ENCODE measurements around the gene HES4.
"Not testable (repeated sequence)": the region's sequence is repeated elsewhere in the genome, so short reads cannot be mapped to it uniquely, and the experiment has no call there.

The HES4 gene

GRCh38 chr1:978835-979743 is 20.8 kb downstream of the HES4 start:
- no peak for DNase-seq (ENCODE audit: low read depth)

- no peak for DNase-seq (ENCODE audit: low read depth)
Observed at GRCh38 chr1:978069-978834, 21.6 kb downstream of the HES4 start.

- DNase-seq (ENCODE audit: low read depth): not testable (repeated sequence)
Observed at GRCh38 chr1:976791-977190, 23.1 kb downstream of the HES4 start.

DNA sequence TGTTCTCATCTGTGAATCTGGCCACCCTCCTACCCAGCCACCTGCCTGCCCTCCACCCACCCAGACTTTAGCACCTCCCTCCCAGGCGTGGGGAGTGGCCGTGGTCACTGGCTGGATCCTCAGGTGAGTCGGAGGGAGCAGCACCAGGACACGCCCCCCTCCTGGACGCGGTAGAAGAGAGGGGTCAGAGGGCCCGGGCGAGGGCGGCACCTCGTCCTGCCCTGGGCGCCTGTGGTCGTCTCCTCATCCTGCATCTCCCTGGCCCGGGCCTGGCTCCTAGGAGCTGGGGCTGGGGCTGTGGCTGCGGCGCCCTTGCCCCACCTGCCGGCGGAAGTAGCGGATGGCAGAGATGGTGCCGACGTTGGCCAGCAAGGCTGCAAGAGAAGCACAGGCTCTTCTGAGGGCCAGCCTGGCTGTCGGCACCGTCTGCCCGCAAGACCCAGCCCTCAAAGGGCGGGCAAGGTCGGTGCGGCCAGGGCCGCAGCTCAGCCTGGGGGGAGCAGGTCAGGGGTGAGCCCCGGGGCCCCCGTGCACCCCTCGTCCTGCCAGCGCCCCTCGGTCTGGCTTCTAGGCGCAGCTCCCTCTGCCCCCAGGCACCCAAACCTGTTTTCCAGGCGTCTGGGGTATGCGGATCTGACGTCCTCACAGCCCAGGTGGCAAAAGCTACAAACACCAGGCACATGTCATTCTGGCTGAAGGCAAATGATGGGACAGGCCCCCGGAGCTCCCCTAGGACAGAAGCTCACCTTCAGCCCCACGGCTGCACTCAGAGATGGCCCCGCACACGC is 23.8 kb downstream of the HES4 start:
- DNase-seq (ENCODE audit: low read depth): no peak

DNA sequence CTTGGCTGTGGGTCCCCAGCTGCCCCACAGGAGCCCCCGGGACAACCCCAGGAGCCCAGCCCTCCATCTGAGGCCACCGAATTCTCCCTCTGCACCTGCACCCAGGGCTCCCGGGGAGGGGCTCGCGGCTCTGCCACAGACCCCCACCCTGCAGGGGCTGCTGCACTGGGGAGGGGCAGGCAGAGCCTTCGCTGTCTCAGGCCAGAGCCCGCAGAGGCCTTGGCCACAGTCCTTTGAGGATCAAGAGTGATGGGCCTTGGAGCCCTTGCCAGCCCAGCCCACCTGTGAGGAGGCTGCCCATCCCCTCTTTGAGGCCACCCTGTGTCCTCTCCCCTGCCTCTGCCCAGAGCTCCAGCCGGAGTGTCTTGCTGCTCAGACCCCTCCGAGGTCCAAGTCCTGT is 24.5 kb downstream of the HES4 start:
- DNase-seq (ENCODE audit: low read depth): no peak

DNA sequence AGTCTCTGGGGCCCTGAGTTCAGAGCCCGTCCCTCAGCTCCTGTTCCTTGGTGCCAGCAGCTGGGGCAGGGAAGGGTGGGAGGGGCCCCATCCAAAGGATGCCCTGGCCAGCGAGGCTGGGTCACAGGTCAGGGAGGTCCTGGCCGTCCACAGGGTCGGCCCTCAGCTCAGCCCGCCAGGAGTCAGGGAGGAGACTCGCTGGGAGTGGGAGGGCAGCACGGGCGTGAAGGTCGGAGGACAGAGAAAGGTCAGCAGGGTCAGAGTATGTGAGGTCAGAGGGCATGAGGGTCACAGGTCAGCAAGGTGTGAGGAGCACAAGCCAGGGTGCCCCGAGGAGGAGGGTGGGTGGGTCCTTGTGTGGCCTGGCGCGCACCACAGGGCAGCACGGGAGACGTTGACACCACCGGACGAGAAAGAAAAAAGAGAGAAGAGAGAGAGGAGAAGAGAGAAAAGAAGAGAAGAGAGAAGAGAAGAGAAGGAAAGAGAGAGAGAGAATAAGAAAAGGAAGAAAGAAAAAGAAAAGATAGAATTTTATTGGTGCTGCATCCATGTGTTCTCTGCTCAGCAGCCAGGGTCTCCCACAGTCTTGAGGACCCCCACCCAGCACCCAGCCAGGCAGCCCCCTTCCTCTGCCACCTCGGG is 25.1 kb downstream of the HES4 start:
- no peak for DNase-seq (ENCODE audit: low read depth)

GRCh38 chr1:974293-974640 is 25.6 kb downstream of the HES4 start:
- no peak for DNase-seq (ENCODE audit: low read depth)

GRCh38 chr1:973459-974292 is 26.2 kb downstream of the HES4 start:
- DNase-seq (ENCODE audit: low read depth): no peak

GRCh38 chr1:972726-973458 is 27.0 kb downstream of the HES4 start:
- no peak for DNase-seq (ENCODE audit: low read depth)

DNA sequence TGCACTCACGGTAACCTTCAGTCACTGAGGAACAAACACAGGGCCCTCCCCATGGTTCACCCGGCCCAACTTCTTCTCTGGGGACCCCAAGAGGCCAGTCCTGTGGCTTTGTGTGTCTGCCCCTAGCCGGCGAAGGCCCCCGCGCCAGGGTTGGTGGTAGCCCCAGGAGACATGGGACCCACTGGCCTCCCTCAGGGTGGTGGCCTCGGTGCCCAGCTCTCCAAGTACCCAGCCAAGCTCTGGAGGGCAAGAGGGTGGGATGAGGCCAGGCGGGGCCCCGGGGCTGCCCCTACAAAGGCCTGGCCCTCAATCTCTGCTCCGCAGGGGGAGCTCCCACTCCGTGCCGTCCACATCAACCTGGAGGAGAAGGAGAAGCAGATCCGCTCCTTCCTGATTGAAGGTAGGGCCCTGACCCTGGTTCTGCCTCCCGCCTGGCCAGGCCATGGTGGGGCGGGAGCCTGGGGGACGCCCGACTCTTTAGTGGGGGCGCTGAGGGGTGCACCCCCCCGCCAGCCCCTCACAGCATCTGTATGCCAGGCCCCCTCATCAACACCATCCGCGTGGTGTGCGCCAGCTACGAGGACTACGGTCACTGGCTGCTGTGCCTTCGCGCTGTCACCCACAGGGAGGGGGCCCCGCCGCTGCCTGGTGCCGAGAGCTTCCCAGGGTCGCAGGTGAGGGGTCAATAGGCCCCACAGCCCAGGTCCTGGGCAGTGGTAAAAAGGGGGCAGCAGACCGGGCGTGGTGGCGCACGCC is 28.0 kb downstream of the HES4 start:
- no peak for DNase-seq (ENCODE audit: low read depth)

DNA sequence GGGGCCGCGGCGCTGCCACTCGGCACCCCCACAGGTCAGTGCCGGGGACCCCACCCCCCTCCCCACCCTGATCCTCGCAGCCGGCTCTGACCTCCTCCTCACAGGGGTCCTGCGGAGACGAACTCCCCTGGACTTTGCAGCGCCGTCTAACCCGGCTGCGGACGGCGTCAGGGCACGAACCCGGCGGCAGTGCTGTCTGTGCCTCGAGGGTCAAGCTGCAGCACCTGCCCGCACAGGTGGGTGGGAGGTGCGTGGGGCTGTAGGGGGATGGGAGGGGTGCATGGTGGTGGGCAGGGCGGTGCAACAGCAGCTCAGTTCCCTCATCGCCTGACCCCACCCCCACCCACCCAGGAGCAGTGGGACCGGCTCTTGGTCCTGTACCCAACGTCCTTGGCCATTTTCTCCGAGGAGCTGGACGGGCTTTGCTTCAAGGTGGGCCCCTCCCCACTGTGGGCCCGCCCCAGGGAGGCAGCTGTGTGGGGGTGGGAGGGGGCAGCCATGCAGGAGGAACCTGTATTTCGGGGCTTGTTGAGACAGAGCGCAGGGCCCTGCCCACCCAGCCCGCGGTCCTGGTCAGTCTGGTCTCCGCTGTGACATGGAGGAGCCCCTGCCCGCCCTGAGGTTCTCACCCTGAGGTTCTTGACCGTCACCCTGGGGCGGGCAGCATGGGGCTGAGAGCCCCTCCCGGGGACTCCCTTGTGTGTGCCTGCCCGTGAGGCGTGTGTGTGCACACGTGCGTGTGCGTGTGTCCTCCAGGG is 28.7 kb downstream of the HES4 start:
- no peak for DNase-seq (ENCODE audit: low read depth)

DNA sequence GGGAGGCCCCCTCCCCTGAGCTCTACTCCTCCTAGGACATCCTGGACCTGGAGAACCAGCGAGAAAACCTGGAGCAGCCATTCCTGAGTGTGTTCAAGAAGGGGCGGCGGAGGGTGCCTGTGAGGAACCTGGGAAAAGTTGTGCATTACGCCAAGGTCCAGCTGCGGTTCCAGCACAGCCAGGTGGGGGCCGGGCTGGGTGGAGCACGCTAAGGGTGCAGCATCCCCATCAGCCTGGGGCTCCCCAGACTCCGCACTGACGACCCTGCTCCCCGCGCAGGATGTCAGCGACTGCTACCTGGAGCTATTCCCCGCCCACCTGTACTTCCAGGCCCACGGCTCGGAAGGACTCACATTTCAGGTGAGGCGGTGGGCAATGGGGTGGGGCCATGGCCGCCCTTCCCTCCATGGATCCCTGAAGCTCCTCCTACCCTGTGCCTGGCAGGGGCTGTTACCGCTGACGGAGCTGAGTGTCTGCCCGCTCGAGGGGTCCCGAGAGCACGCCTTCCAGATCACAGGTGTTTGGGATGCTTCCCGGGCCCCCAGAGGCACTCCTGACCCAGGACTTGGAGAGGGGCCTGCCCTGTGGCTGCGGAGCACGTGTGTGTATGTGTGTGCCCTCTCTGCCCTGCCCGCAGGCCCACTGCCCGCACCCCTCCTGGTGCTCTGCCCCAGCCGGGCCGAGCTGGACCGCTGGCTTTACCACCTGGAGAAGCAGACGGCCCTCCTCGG is 29.5 kb downstream of the HES4 start:
- DNase-seq (ENCODE audit: low read depth): no peak

DNA sequence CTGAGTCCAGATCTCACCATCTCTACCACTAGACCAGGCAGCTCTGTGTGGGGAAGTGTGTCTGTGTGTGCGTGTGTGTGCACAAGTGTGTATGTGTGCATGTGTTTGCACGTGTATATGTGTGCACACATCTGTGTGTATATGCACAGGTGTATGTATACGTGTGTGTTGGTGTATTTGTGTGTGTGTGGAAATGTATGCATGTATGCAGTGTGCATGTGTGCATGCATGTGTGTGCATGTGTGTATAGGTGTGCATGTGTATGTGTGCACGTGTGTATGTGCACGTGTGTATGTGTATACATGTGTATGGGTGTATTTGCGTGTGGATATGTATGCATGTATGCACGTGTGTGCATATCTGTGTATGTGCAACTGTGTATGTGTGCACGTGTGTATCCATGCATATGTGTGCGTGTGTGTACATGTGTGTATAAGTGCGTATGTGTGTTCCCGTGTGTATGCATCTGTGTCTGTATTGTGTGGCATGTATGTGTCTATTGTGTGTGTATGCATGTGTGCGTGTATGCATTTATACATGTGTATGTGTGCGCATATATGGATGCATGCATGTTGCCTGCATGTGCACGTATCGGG is 30.5 kb downstream of the HES4 start:
- DNase-seq (ENCODE audit: low read depth): no peak

DNA sequence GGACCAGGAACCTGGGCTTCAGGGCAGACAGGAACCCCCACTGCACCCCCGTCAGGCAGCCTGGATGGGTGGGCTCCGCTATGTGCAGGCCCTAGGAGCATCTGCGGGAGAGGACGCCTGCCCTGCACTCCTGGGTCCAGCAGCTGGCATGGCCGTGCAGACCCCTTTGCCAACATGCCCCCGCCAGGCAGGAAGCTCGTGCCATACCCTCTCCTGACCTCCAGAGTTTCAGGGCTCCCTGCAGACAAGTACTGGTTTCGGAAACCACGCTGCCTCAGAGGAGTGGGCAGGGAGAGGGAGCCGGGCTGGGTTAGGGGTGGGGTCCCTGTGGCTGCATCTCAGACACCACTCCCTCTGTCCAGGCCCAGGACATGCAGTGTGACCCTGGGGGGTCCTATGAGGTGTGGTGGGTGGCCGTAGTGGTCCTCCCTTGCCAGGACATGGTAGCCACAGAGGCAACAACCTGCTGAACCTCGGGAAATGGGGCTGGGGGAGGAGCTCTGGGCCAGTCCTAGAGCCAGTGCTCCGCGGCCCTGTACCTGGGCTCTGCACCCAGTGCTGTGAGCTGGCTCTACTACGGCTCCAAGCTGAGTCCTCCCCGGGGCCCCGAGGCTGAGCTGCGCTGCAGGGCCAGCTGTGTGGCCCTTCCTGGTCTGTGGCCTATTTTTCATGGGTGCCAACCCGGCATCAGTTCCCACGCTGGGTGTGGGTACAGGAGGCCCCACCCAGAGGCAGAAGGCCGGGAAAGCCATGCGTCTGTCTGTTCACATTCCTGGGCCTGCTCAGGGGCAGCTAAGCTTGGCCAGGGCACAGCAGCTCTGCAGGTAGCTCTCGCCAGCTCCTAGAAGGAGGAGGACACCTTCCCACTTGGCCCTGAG is 32.2 kb downstream of the HES4 start:
- no peak for DNase-seq (ENCODE audit: low read depth)

DNA sequence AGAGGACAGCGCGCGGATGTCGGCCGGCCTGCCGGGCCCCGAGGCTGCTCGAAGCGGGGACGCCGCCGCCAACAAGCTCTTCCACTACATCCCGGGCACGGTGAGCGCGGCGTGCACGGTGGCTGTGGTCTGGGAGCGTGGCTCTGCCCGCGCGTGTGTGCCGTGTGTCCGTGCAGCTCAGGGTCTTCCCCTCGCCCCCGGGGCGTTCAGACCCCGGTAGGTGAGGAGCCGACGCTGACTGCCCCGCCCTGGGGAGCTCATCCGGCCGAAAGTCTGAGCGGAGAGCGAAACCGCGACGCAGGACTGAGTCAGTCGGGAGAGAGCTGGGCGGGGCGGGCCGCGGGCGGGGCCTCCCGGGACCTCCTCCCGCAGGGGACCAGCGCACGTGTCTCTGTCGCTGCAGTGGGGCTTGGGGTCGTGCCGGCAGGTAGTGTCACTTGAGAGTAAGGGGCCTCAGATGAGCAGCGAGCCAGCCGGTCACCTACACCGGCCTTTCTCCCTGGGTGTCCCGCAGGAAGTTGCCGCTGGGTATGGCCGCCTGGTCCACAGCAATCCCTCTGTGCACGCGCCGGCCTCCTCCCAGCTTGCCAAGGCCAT is 33.1 kb downstream of the HES4 start:
- DNase-seq (ENCODE audit: low read depth): peak; percentile 63

GRCh38 chr1:966135-966703 is 33.7 kb downstream of the HES4 start, which contains the start of gene PLEKHN1:
PLEKHN1 (plus strand) TSS chr1:966482; CDS start chr1:966532, 50 bp downstream.
- no peak for DNase-seq (ENCODE audit: low read depth)

Data from T-helper 22 cell (primary cell).